Endothelial cell of umbilical vein (primary cell): ENCODE measurements around the gene CCDC85C. TPM values are rescaled to one million over a fixed set of nuclear protein-coding genes. Genes with fewer than 3 reads are reported as not detected.

Source experiments
- BruUV-seq: library from RNA; stranded (reverse); fragments of 400-500 nt; replicated peaks from 2 replicates; lab custom pipeline; 2021; lab: Mats Ljungman, UMichigan
- CTCF ChIA-PET: fragments of 300-600, 350-600 bp; sonication (Branson Sonifier 250); formaldehyde crosslinking; loops from one replicate; lab custom pipeline; 2021; ENCODE audit warnings: antibody characterized with exemption, inconsistent platforms; lab: Charles Lee
- POLR2A ChIA-PET: fragments of 300-600, 350-600 bp; sonication (Branson Sonifier 250); formaldehyde crosslinking; loops from one replicate; lab custom pipeline; 2021; ENCODE audit warnings: antibody characterized with exemption, inconsistent platforms; lab: Charles Lee
- DNase-seq: peaks from one replicate; pipeline ENCODE4 v3.0.0-alpha.2; 2011; ENCODE audit warnings: low read depth, low spot score
- FAIRE-seq: peaks from 2 replicates; lab custom pipeline; 2011; peaks lifted over from hg19 to GRCh38; lab: Jason Lieb, UNC
- H2AFZ ChIP-seq: 2 replicates; pipeline ENCODE4 v1.6.0; 2012; ENCODE audit warnings: low read depth, low read length, control low read depth, inconsistent platforms
- H3K27ac ChIP-seq: 2 replicates; pipeline ENCODE4 v1.5.1; 2011; ENCODE audit warnings: low read depth, mild to moderate bottlenecking, control low read depth, low read length, moderate library complexity; ENCODE audit not compliant: insufficient read depth
- H3K27me3 ChIP-seq, 2 experiments: 2 replicates each; pipeline versions ENCODE4 v1.6.0 to v1.6.1; 2011; ENCODE audit warnings: low read length in 2 of 2, mixed read lengths in 1 of 2; ENCODE audit not compliant: control insufficient read depth in 2 of 2, insufficient read depth in 2 of 2
- H3K36me3 ChIP-seq, 2 experiments: 2 replicates in 1 of 2; 3 replicates in 1 of 2; pipeline ENCODE4 v1.5.1; 2011; ENCODE audit warnings: low read length in 2 of 2, mild to moderate bottlenecking in 1 of 2, moderate library complexity in 1 of 2; ENCODE audit not compliant: control insufficient read depth in 2 of 2, insufficient read depth in 2 of 2; ENCODE audit errors: extremely low read depth in 1 of 2
- H3K4me1 ChIP-seq: 3 replicates; pipeline ENCODE4 v1.5.1; 2011; ENCODE audit warnings: mild to moderate bottlenecking, low read length; ENCODE audit not compliant: control insufficient read depth, insufficient read depth; ENCODE audit errors: extremely low read depth
- H3K4me2 ChIP-seq: 2 replicates; pipeline ENCODE4 v1.6.1; 2011; ENCODE audit warnings: low read length, control low read depth, mixed read lengths; ENCODE audit not compliant: insufficient read depth
- H3K4me3 ChIP-seq, 3 experiments: fragments of 200-600 bp in 1 of 3; sonication (generic), shearing (Covaris generic) in 1 of 3; replicated peaks in 1 of 3; 2 replicates each; pipeline ENCODE4 v1.5.1; 2011 to 2016; ENCODE audit warnings: control low read depth in 3 of 3, low read length in 3 of 3, mild to moderate bottlenecking in 2 of 3, inconsistent platforms in 1 of 3, low read depth in 1 of 3, moderate library complexity in 1 of 3; ENCODE audit not compliant: insufficient read depth in 1 of 3
- H3K79me2 ChIP-seq: 2 replicates; pipeline ENCODE4 v1.6.0; 2012; ENCODE audit warnings: low read length, inconsistent platforms; ENCODE audit not compliant: control insufficient read depth, insufficient read depth
- H3K9ac ChIP-seq: replicated peaks from 2 replicates; pipeline ENCODE3; 2011; ENCODE audit warnings: low read length, control low read depth; ENCODE audit not compliant: insufficient read depth; ENCODE audit errors: extremely low read depth
- H3K9me1 ChIP-seq: replicated peaks from 3 replicates; pipeline ENCODE4 v1.6.0; 2011; ENCODE audit warnings: mild to moderate bottlenecking, low read length; ENCODE audit not compliant: control insufficient read depth, insufficient read depth; ENCODE audit errors: extremely low read depth
- H3K9me3 ChIP-seq: replicated peaks from 2 replicates; pipeline ENCODE4 v1.5.1; 2012; ENCODE audit warnings: low read length, inconsistent platforms; ENCODE audit not compliant: control insufficient read depth, insufficient read depth
- H4K20me1 ChIP-seq: replicated peaks from 2 replicates; pipeline ENCODE3; 2011; ENCODE audit warnings: mild to moderate bottlenecking, low read length; ENCODE audit not compliant: control insufficient read depth, insufficient read depth; ENCODE audit errors: extremely low read depth
- CTCF ChIP-seq, 2 donors: IDR thresholded peaks; 1 replicate in 1 of 2; 2 replicates in 1 of 2; pipeline ENCODE4 v1.5.1; 2011; ENCODE audit warnings: low read length in 2 of 2, mild to moderate bottlenecking in 2 of 2, moderate library complexity in 2 of 2, control low read depth in 1 of 2, inconsistent platforms in 1 of 2, low read depth in 1 of 2; ENCODE audit not compliant: insufficient read depth in 1 of 2; ENCODE audit errors: extremely low read depth in 1 of 2
- FOS ChIP-seq: IDR thresholded peaks from 2 replicates; pipeline ENCODE4 v1.6.1; 2011; ENCODE audit warnings: mild to moderate bottlenecking, low read length, moderate library complexity, borderline replicate concordance; ENCODE audit not compliant: insufficient read depth
- POLR2A ChIP-seq: IDR thresholded peaks from 2 replicates; pipeline ENCODE4 v1.6.1; 2012; ENCODE audit warnings: low read depth, mild to moderate bottlenecking, control low read depth, low read length
- POLR2AphosphoS5 ChIP-seq: IDR thresholded peaks from 2 replicates; pipeline ENCODE4 v1.6.1; 2012; ENCODE audit warnings: low read depth, mild to moderate bottlenecking, control low read depth, low read length, moderate library complexity; ENCODE audit not compliant: insufficient read depth
- dilution Hi-C: fragments of 300-500 bp; cut with MboI; formaldehyde crosslinking; loops from one replicate; pipeline ENCODE4 v1.15.0; 2019; ENCODE audit warnings: low sequenced_read_pairs; ENCODE audit not compliant: extremely low pct_ligation_motif_present
- intact Hi-C: fragments of 100-400 bp; cut with micrococcal nuclease; formaldehyde crosslinking; loops from one replicate; pipeline ENCODE4 v1.10.0; 2022
- polyA plus RNA-seq, 4 experiments: library from polyadenylated mRNA; depleted of rRNA in 3 of 4; stranded (reverse) in 3 of 4; unstranded in 1 of 4; fragments of >200 nt; gene quantifications; 2 replicates each; pipeline versions ENCODE4 v1.2.1 to v1.2.3, GENCODE V29; 2011 to 2012; ENCODE audit warnings: missing spikeins in 1 of 4
- total RNA-seq: library from RNA; stranded (reverse); gene quantifications from 2 replicates; pipeline ENCODE4 v1.2.3, GENCODE V29; 2021

Gene CCDC85C
- total and polyA plus RNA-seq, 2 donors (not counting 3 experiments of a cell fraction or from before 2014, with no cell fraction given), result 7.5 to 17.8 TPM

- dilution Hi-C loops (no loop called here), intact Hi-C loops (no loop called here)
- H4K20me1 ChIP-seq, result no peaks in the 10 kb centered on the region
- ChIA-PET POLR2A (no interaction called here), CTCF (interaction anchor here (1.4 kb wide), 1 partner anchor 38 kb away, joined by 4 read pairs; no protein-coding TSS in a partner anchor)
- no peak overlapping the region for H3K9ac ChIP-seq
- H3K9me1 ChIP-seq, result no peaks in the 10 kb centered on the region
- no peak overlapping the region for H3K4me2 ChIP-seq
- H3K4me3 ChIP-seq, result no peak overlapping the region
- no TSS peak for BruUV-seq
- no peaks in the 10 kb centered on the region for H3K79me2 ChIP-seq
- H2AFZ ChIP-seq, result no peak overlapping the region
- no peaks in the 10 kb centered on the region for H3K9me3 ChIP-seq
- TF ChIP-seq CTCF (IDR thresholded peaks at IDR 0.05; ENCODE audit: extremely low read depth in 1 of 2, insufficient read depth in 1 of 2, low read depth in 1 of 2, low read length in 2 of 2) (no peak), FOS (no peak), POLR2A (no peak)
- FAIRE-seq (no peak), DNase-seq (no peak)
- H3K27ac ChIP-seq, result no peak overlapping the region
- H3K36me3 ChIP-seq, result no peaks in the 10 kb centered on the region
- H3K4me1 ChIP-seq, result peaks cover 4% of the 10 kb centered on the region
- H3K27me3 ChIP-seq, result no peaks in the 10 kb centered on the region
Measured at GRCh38 chr14:99581374-99581773, 22.6 kb downstream of the CCDC85C start.

- intact Hi-C loops (loop anchor here (1.0 kb wide), 1 partner anchor 10 kb away; no protein-coding TSS in a partner anchor), dilution Hi-C loops (no loop called here)
- DNase-seq (peak; percentile 41), FAIRE-seq (no peak)
- no TSS peak for BruUV-seq
- Histone ChIP-seq H3K9me1 (no peaks in the 10 kb centered on the region), H3K27ac (peak overlapping the region; percentile 23), H3K27me3 (no peaks in the 10 kb centered on the region), H3K36me3 (no peaks in the 10 kb centered on the region), H3K4me2 (no peak overlapping the region), H3K9me3 (no peaks in the 10 kb centered on the region), H3K4me3 (no peak overlapping the region), H3K79me2 (no peaks in the 10 kb centered on the region), H2AFZ (no peak overlapping the region), H3K4me1 (peaks cover 4% of the 10 kb centered on the region), H4K20me1 (no peaks in the 10 kb centered on the region), H3K9ac (no peak overlapping the region)
- ChIA-PET CTCF (interaction anchor here (1.0 to 1.4 kb wide), 5 partner anchors 23 to 58 kb away, joined by 3 to 4 read pairs (median 4); no protein-coding TSS in a partner anchor), POLR2A (interaction anchor here (0.6 kb wide), 1 partner anchor 13 kb away, joined by 4 read pairs; no protein-coding TSS in a partner anchor)
- TF ChIP-seq POLR2AphosphoS5, result peak; percentile 55
- no peak for TF ChIP-seq CTCF (IDR thresholded peaks at IDR 0.05; ENCODE audit: extremely low read depth in 1 of 2, insufficient read depth in 1 of 2, low read depth in 1 of 2, low read length in 2 of 2)
Measured at GRCh38 chr14:99579903-99580571, 24.0 kb downstream of the CCDC85C start.
